ENCODE results near the gene SRSF9.
A peak's percentile ranks its signal among the peaks of the same experiment; 100 is the strongest.
"Not testable (repeated sequence)": the region's sequence is repeated elsewhere in the genome, so short reads cannot be mapped to it uniquely, and the experiment has no call there.

Gene SRSF9

DNA sequence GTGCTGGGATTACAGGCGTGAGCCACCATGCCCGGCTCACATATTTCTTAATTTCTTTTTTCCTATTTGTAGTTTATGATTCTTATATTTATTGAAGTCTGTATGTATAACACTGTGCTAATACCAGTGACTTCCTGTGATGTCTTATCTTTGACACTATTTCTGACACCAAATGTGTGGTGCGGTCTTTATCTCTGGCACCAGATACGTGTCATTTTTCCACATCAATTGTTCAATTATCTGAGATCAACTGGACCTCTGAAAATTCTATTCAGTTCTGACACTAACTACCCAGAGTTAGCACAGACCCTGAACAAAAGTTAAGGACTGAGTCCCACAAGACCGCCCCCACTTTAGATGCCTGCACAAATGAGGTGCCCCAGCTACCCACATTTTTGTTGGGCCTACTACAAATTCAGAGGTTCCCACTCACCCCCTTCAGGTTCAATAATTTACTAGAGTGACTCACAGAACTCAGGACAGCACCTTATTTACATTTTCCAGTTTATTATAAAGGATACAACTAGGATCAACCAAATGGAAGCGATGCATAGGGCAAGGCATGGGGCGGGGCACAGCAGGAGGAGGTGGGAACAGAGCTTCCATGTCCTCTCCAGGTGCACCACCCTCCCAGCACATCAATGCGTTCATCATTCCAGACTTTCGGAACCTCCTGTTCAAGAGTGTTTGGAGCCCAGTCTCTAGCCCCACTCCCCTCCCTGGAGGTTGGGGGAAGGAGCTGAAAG lies 11.6 kb upstream of the SRSF9 start:
- no peak for DNase-seq (ENCODE audit: low read depth in 3 of 3)

DNA sequence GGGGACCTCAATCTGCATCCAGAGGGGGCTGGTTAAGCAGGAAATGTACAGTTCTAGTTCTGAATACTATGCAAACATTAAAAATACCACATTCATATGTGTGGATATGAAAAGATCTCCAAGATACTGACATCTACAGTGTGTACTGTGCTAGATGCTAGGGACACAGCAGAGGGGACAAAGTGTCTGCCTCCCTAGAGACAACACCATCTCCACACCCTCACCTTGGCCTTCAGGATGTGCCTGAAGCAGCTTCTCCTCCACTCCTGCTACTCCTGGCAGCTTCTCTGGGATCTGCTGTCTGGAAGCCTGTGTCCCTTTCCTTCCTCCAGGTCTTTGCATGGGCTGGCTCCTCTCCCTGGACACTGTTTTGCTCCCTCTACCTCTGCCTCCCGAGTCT lies 10.7 kb upstream of the SRSF9 start:
- no peak for DNase-seq (ENCODE audit: low read depth in 3 of 3)

DNA sequence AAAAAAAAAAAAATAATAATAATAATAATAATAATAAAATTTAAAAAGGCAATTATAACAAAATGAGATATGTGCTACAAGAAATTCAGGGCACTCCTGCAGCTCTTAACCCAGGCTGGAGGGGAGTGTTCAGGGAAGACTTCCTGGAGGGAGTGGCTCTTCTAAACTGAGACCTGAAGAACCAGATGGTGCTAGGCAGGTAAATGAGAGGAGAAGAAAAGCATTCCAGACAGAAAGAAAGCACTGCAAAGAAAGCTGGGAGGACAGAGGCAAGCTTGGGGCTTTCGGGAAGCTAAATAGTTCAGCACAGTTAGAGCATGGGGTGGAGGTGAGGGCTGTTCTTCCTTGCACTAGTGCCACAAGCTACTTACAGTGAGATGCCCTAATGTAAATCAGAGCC lies 9.9 kb upstream of the SRSF9 start:
- DNase-seq (ENCODE audit: low read depth in 3 of 3): no peak

DNA sequence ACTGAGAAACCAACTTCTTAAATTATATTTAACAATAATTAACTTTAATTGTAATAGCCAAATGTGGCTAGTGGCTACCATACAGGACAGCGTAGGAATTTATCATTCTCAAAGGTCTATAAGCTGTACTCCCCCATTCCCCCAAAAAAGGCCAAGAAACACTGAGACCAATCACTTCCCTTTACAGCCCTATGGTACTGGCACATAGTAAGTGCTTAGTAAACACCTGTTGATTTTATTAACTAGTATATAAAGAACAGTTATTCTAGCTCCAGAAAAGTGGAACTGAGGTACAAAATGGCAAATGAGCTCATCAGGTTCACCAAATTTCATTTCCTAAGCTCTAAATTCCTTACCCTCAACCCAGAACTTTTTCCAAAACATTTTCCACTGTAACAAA lies 6.1 kb upstream of the SRSF9 start:
- DNase-seq (ENCODE audit: low read depth in 3 of 3): no peak

DNA sequence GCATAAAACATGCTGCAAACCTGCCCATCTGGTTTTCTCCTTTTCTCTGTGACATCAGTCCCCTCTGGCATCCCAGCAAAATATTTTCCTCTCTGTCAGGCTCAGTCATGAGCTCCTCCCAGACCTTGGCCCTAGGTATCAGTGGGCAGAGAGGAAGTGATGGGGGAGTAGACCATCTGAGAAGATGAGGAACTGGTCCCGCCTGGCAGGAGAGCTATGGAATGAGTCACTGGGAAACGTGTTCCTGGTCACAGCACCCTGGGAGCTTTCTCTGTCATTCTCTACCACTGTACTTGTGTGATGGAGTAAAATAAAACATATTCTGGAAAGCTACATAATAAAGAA lies 5.0 kb upstream of the SRSF9 start:
- DNase-seq (ENCODE audit: low read depth in 3 of 3): no peak

DNA sequence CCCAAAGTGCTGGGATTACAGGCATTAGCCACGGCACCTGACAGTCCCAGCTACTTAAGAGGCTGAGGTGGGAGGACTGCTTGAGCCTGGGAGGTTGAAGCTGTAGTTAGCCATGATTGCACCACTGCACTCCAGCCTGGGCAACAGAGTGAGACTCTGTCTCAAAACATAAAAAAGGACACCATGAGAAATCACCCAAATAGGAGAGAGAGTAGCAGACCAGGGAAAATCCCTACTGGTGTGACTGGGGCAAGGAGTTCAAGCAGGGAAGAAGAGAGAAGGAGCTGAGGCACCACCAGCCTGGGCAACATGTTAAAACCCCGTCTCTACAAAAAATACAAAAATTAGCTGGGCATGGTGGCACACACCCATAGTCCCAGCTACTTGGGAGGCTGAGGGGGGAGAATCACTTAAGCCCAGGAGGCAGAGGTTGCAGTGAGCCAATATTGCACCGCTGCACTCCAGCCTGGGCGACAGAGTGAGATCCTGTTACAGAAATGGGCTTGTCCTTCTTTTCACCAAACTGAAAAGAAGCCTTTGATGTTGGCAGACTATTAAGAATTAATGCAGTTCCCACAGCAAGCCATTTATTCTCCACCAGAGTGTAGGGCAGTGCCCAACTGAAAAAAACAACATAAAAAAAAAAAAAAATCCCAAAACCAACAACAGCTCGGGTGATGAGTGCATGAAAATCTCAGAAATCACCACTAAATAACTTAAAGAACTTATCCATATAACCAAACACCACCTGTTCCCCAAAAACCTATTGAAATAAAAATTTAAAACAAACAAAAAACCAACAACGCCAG lies 4.5 kb upstream of the SRSF9 start:
- DNase-seq (ENCODE audit: low read depth in 3 of 3): no peak

DNA sequence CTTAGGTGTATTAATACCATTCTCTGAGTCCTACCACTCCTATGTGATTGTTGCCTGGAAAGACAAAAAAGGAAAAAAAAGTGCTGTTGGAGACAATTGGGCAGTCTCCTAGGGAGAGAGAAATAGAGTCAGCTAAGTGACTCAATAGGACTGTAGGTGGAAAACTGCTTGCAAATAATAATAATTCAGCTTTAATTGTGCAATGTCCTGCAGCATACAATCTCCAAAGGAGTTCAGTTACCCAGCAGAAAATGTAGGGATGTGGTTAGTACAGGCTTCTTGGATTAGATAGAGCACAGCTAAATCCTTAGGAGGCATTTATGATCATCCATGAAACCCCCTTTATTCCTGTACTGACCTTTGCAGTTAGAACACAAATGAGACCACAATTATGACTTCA lies 3.0 kb upstream of the SRSF9 start:
- DNase-seq (ENCODE audit: low read depth in 3 of 3): no peak

DNA sequence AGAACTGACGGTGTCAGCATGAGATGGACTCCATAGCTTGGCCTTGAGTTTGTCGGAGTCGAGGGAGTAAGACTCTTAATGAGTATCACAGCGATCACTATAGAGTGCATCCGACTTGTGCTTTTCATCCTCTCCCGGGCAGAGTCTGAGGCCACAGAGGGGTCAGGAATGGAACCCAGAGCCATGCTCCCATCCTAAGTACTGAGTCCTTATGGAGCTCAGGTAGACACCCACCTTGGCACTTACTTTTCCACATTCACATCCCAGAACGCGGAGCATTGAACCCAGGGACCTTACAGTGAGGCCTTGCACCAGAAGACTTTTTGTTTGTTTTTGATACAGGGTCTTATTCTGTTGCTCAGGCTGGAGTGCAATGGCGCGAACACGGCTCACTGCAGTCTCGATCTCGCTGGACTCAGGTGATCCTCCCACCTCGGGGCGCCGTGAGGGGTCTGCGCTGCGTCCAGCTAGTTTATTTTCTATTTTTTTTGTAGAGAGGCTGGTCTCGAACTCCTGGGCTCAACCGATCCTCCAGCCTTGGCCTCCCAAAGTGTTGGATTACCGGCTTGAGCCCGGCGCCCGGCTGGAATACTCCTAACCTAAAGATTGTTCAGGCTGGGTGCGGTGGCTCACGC lies 719 bp upstream of the SRSF9 start:
- DNase-seq (ENCODE audit: low read depth in 3 of 3): no peak

DNA sequence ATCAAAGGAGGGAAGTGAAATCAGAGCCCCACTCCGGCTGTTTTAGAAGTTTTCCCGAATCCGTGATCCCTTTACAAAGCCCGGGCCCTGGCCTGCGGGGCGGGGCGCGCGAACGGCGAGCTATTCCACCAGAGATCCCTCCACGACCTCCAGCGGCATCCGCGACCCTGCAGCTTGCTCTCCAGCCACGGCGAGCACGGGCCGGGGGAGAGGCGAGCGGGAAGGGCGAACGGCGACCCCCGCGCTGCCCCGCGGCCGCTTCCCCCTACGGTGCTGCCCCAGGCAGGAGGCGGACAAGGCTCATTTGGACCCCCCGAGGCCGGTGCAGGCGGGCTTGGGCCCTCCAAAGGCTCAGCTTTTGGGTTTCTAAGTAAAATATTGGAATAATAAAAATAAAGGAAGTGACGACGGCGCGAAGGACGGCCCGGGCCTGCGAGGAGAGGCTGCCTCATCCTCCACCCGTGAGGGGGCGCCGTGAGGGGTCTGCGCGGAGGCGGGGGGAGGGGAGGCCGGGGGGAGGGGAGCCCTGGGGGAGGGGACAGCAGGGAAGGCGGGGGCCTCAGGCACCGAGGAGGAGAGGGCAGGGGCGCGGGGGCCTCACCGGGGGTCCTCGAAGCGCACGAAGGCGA lies 613 bp downstream of the SRSF9 start:
- peak in 2 of 3 experiments; percentile 20 to 42 for DNase-seq (ENCODE audit: low read depth in 3 of 3)

DNA sequence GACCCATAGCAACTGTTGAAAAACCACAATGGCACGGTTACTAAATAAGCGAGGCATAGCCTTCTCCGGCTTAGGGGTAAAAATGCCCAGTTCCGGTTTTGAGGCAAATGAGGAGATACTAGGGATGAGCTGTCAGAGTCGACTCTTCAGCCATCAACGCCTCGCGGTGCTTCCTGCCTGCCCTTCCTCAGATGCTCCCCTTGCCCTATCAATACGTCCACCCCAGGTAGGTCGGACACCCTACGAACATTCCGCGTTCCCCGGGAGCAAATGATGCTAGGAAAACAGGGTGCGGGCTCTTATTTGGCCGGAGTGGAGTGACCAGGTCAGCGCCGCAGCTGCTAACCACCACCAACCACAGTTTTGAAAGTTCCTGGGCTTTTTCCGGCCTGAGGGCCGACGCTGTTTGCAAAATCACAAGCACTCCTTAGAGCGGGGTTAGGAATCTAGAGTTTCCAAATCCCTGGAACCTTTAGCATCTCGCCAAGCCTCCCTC lies 1.2 kb downstream of the SRSF9 start:
- DNase-seq (ENCODE audit: low read depth in 3 of 3): no peak

DNA sequence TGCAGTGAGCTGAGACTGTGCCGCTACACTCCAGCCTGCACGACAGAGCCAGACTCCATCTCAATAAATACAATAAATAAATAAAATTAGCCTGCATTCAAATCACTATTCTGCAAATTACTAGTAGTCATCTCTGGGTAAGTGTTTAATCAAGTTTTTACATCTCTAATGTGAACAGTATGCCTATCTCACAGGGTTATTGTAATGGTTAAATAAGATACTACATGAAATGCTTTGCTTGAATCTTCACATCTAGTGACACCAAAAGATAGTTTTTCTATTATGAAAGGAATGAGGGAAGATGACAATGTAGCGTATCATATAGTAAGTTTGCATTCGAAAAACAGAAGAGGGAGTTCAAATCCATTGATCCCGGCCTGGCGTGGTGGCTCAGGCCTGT lies 2.1 kb downstream of the SRSF9 start:
- DNase-seq (ENCODE audit: low read depth in 3 of 3): no peak

DNA sequence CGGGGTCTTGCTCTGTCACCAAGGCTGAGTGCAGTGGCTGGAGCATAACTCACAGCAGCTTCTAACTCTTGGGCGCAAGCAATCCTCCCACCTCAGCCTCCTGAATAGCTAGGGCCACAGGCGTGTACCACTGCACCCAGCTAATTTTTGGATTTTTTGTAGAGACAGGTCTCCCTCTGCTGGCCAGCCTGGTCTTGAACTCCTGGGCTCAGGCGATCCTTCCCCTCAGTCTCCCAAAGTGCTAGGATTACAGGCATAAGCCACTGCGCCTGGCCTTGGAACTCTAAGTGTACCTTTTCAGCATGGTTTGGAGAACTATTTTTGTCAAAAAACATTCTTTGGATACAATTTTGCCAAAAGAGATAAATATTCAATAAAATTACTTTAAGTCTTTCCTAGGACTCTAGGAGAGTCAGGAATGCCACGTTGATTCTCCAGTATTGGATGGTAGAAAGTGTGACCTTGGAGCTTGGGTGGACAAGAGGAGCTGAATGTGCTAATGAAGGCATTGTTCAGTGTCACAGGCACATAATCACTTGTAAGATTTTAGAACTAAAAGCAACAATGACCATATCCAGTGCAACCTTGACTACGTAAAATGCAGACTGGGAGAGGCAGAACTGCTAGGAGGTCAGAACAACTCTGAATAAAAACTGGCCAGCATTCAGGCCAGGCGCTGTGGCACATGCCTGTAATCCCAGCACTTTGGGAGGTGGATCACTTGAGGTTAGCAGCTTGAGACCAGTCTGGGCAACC lies 2.8 kb downstream of the SRSF9 start:
- peak in 1 of 3 experiments; percentile 41 for DNase-seq (ENCODE audit: low read depth in 3 of 3)

DNA sequence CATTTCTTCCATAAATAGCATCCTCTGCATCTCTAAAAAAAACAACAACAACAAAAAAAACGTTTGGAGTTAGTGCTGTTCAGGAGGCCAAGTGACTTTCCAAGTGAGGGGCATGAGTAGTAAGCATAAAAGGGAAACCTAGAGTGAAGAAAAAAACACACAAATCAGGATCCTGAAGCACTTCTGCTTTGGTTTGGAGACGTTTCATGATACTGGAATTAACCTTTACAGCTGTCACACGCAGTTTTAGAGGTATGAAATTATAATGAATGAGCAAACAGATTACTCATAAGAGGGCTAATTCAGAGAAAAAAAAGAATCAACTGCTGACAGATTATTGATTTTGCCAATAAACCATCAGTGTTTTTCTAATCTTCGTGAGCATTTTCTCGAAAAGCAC lies 3.8 kb downstream of the SRSF9 start:
- DNase-seq (ENCODE audit: low read depth in 3 of 3): no peak

DNA sequence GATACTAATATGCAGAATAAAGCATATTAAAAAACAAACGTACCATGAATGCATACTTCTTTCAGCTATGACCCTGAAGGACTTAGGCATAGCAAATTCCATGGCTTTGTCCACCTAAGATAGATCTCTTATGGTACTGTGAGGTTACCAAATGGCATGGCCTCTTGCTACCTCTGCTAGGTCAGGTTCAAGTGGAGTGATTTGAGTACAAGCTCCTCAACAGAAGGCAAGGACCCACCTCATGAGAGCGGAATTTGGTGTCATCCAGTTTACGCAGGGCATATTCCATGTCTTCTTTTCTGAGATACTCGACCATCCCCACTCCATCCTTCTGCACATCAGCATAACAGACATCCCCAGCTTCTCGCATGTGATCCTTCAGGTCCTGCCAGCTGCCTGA lies 5.8 kb downstream of the SRSF9 start:
- DNase-seq (ENCODE audit: low read depth in 3 of 3): no peak

DNA sequence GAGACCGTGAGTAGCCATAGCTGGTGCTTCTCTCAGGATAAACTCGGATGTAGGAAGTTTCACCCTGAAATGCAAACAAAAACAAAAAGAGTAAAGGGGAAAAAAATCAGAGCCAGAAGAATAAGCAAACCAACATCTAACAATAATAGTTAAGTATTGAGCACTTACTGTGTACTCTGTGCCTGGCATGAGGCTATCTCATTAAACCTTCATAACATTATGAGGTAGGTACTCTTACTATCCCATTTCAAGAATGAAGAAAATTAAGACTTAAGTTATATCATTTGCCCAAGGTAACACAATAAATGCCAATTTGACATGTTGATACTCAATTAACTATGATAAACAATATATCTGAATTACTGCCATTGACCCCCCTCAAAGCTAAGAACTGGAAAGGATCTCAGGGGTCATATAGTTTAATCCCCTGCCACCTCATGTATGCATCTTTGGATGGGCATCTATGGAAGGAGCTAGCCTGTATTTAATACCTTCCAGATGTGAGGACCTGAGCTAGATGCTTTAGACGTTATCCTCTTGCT lies 7.4 kb downstream of the SRSF9 start:
- DNase-seq (ENCODE audit: low read depth in 3 of 3): no peak

DNA sequence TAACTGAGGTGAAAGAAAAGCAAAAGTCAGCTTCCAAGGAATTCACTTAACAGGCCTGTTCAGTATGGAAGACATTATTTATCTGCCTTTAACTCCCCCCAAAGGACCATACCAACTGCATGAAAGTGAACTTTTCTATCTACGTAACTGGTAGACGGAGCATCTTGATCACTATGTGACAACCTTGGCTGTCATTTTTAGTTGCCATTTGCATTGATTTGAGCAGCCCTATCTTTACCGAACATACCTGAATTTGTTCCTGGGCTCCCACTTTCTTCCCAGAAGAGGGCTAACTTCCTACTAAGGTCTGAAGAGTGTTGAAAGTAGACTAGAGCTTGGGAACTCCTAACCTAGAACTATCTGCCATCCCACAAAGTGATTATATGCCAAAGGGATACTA lies 9.4 kb downstream of the SRSF9 start:
- no peak for DNase-seq (ENCODE audit: low read depth in 3 of 3)

DNA sequence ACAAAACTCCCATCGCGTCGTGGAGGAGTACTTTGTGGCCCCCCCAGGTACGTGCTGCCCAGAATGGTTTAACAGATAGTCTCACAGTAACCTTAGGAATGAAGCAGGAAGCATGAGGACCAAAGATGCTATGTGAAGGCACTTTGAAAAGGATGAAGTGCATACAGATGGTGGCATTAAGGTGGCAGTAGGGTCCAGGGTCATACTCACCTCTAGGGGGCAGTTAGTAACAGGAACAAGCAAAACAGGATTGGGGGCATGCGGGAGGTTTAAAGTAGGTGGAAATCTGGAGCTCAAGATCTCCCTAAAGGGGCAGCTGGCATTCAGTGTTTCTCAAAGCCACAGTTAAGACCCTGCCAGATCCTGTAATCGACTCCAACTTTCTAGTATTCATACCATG lies 12.4 kb downstream of the SRSF9 start:
- DNase-seq (ENCODE audit: low read depth in 3 of 3): no peak

DNA sequence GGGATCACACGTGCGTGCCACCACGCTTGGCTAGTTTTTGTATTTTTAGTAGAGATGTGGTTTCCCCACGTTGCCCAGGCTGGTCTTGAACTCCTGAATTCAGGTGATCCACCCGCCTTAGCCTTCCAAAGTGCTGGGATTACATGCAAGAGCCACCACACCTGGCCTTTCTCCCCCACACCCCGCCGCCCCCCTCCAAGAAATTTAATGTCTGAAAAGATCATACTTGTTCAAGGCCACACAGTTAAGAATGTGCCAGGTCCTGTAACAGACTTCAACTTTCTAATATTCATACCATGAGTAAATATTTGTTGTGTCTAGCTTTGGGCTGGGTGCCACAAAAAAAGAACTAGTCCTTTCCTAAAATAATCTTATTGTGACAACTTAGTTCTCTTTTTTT lies 14.2 kb downstream of the SRSF9 start:
- no peak for DNase-seq (ENCODE audit: low read depth in 3 of 3)

DNA sequence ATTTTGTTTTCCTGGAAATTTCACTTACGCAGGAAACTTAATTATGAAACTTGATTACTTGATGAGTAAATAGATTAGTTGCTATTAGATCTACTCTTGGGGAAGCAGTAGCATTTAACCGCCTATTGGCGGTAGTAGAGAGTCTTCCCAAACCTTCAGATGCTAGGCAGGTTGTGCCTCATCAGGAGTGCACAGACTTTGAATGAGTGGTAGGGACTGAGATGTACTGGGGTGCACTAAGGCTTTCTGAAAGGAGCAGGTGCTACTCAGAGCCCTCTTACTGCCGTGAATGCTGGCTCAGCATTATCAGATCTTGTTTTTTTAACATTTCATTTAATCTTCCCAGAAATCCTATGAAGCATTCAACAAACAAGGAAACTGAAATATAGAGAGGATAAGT lies 15.6 kb downstream of the SRSF9 start:
- DNase-seq (ENCODE audit: low read depth in 3 of 3): no peak

DNA sequence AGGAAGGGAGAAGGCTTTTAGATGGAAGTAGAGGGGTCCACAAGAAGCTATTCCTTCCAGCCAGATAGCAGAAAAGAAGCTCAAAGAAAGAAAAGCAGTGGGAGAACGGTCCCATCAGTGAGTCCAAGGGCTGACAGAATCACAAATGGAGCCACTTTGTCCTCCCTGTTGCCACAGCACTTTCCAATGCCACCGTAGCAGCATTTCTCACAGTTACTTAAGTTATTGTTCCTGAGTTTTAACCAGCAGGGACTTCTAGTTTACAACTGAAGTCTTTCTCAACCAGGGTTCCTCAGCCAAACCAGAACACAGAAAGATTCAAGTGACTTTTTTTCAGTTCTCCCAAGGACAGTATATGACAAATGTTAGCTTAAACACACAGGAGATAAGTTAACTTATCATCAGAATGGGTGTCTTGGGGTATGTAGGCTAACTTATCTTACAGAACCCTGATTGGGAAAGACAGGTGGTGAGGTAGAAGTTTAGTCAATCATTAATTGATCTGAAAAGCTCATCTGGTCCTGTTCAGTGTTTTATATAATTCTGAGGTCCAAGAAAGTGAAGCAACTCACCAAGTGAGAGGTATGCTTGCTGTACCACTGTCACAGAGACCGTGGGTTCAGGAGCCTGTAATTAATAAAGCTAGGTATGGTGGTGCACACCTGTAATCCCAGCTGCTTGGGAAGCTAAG lies 16.3 kb downstream of the SRSF9 start:
- no peak for DNase-seq (ENCODE audit: low read depth in 3 of 3)

DNA sequence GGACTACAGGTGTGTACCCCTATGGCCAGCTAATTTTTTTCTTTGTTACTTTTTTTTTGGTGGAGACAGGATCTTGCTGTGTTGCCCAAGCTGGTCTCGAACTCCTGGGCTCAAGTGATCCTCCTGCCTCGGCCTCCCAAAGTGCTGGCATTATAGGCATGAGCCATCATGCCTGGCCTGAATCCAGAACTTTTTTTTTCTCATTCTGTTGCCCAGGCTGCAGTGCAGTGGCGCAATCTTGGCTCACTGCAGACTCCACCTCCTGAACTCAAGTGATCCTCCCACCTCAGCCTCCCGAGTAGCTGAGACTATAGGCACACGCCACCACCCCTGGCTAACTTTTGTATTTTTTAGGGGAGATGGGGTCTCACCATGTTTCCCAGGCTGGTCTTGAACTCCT lies 17.0 kb downstream of the SRSF9 start:
- DNase-seq (ENCODE audit: low read depth in 3 of 3): not testable (repeated sequence)
